GM12875 (cell line): ENCODE results near the gene PTGFRN.

Experiments used
- H3K4me3 ChIP-seq: one replicate; pipeline ENCODE4 v1.5.1; 2011; ENCODE audit warnings: low read depth, low read length, control low read depth
- CTCF ChIP-seq: IDR thresholded peaks from 2 replicates; pipeline ENCODE4 v1.5.1; 2011; ENCODE audit warnings: low read depth, mild to moderate bottlenecking, control low read depth, inconsistent platforms, low read length, moderate library complexity, borderline replicate concordance; ENCODE audit not compliant: insufficient read depth

PTGFRN gene

GRCh38 chr1:117026361-117026760, 116.6 kb downstream of the PTGFRN start:
- H3K4me3 ChIP-seq: no peak overlapping the region
- no peak for TF ChIP-seq CTCF

GRCh38 chr1:117029685-117030084, 120.0 kb downstream of the PTGFRN start:
- TF ChIP-seq CTCF: no peak
- H3K4me3 ChIP-seq: no peak overlapping the region

GRCh38 chr1:117030271-117030877, 120.7 kb downstream of the PTGFRN start:
- no peak overlapping the region for H3K4me3 ChIP-seq
- no peak for TF ChIP-seq CTCF

- no peak for TF ChIP-seq CTCF
- H3K4me3 ChIP-seq: no peak overlapping the region
Observed at GRCh38 chr1:117032266-117032665, 122.5 kb downstream of the PTGFRN start.

GRCh38 chr1:117032681-117033539, 123.2 kb downstream of the PTGFRN start:
- TF ChIP-seq CTCF: no peak
- no peak overlapping the region for H3K4me3 ChIP-seq

GRCh38 chr1:117033772-117034171, 124.1 kb downstream of the PTGFRN start:
- no peak overlapping the region for H3K4me3 ChIP-seq
- TF ChIP-seq CTCF: no peak
